ENCODE data around the gene JAZF1.

JAZF1 gene

DNA sequence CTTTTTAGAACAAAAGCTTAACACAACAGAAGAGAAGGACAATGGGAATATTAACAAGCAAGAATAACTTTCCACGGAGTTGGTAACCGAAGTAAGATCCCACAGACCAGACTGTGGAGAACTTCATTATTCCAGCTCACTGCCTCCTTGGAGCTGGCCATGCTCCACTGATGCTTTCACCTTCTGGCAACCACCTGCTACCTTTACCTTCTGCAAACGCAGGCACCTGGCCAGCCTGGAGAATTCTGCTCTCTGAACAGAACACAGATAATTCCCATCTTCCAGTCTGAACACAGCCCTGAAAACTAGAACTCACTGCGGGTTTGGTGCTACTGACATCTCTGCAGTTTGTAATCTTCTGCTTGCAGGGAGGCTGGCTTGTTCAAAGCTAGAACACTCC lies 66.5 kb downstream of the JAZF1 start:
- DNase-seq (ENCODE audit: low read depth): no peak
- no peak overlapping the region for H3K4me3 ChIP-seq (replicated peaks; ENCODE audit: low read depth, low read length)
- TF ChIP-seq, protein P1, sequence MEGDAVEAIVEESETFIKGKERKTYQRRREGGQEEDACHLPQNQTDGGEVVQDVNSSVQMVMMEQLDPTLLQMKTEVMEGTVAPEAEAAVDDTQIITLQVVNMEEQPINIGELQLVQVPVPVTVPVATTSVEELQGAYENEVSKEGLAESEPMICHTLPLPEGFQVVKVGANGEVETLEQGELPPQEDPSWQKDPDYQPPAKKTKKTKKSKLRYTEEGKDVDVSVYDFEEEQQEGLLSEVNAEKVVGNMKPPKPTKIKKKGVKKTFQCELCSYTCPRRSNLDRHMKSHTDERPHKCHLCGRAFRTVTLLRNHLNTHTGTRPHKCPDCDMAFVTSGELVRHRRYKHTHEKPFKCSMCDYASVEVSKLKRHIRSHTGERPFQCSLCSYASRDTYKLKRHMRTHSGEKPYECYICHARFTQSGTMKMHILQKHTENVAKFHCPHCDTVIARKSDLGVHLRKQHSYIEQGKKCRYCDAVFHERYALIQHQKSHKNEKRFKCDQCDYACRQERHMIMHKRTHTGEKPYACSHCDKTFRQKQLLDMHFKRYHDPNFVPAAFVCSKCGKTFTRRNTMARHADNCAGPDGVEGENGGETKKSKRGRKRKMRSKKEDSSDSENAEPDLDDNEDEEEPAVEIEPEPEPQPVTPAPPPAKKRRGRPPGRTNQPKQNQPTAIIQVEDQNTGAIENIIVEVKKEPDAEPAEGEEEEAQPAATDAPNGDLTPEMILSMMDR (IDR thresholded peaks at IDR 0.05; ENCODE audit: low read length, missing control alignments): no peak

DNA sequence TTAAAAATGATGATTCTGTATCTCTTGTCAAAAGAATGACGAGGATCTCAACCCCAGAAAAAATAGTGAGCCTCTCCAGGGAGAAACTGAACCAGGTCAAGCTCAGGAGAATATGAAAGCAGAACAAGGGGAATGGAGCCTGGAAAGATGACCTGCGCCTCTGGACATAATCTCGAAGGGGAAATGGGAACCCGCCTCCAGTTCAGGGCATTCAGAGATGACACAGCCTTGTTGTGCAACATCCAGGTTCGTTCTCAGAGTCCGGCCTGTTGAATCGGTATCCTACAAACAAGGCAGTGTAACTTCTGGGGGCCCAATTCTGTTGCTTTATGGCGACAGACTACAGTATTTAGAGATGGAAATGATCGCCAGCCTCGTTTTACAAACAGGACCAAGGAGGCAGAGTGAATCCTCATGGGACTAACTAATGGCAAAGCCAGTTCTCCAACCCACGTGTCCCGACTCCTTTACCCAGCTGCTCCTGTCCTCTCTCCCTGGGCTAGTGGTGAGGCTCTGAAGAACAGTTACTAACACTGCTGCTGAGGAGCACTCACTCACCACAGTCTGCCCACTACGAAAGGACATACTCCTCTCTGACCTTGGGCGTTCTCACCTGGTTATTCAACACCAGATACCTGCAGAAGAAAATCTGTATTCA lies 67.6 kb downstream of the JAZF1 start:
- DNase-seq (ENCODE audit: low read depth): peak; percentile 71
- TF ChIP-seq, protein P1 (IDR thresholded peaks at IDR 0.05; ENCODE audit: low read length, missing control alignments): no peak
- no peak overlapping the region for H3K4me3 ChIP-seq (replicated peaks; ENCODE audit: low read depth, low read length)

DNA sequence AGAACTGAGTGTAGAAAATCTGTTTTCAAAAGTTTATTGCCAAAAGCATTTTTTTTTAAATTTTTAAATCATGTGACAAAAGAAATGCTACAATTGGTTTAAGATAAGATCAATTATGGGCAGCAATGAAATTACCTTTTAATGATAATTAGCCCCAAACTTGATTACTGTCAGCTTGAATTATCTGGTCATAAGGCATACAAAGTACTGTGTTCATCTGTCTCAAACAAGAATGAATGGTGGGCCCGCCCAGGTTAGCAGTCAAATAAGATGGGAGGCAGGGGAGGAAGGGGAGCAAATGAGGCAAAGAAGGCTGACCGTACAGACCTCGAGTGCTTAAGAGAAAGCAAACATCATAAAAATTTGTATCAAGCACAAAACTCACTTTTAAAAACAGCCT lies 68.1 kb downstream of the JAZF1 start:
- no peak overlapping the region for H3K4me3 ChIP-seq (replicated peaks; ENCODE audit: low read depth, low read length)
- TF ChIP-seq, protein P1 (IDR thresholded peaks at IDR 0.05; ENCODE audit: low read length, missing control alignments): no peak
- DNase-seq (ENCODE audit: low read depth): no peak

DNA sequence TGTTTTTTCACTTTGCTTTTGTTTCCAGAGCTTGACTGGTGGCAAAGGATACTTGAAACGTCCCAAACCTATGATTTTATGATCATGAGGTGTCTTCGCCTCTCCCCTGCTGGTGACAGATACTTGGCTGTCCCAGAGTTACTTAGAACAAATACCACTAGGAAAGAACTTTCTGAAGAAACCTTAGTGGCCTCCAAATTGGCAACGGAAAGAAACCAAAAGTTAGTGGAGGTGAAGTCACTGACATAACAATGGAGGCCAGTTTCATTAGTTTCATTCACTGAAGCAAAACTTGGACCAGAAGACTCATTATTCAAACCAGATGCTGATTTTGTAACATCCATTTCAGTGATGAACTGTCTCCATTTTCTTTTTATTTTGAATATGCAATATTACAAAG lies 68.6 kb downstream of the JAZF1 start:
- DNase-seq (ENCODE audit: low read depth): peak; percentile 13

DNA sequence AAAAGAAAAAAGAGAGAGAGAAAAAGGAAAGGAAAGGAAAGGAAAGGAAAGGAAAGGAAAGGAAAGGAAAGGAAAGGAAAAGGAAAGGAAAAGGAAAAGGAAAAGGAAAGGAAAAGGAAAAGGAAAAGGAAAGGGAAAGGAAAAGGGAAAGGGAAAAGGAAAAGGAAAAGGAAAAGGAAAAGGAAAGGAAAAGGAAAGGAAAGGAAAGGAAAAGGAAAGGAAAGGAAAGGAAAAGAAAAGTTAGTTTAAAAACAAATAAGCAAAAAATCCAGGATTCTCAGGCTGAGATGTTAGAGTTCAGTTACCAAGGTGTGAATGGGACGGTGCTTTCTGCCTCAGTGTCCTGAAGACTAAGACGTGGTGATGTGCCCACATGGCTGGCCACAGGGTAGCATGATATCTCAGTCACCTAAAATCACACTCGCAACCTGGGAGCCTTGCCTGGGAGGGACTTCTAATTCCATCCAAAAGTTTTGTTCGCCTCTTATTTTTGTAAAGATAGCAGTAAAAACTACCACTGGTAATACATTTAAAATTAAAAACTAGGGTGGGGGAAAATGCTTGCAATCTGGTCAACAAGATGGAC lies 70.1 kb downstream of the JAZF1 start:
- TF ChIP-seq, protein P1 (IDR thresholded peaks at IDR 0.05; ENCODE audit: low read length, missing control alignments): no peak
- DNase-seq (ENCODE audit: low read depth): no peak

More for the DNA sequence above, 68.6 kb downstream of the JAZF1 start:
- H3K4me3 ChIP-seq (replicated peaks; ENCODE audit: low read depth, low read length): no peak overlapping the region
- TF ChIP-seq, protein P1 (IDR thresholded peaks at IDR 0.05; ENCODE audit: low read length, missing control alignments): no peak

DNA sequence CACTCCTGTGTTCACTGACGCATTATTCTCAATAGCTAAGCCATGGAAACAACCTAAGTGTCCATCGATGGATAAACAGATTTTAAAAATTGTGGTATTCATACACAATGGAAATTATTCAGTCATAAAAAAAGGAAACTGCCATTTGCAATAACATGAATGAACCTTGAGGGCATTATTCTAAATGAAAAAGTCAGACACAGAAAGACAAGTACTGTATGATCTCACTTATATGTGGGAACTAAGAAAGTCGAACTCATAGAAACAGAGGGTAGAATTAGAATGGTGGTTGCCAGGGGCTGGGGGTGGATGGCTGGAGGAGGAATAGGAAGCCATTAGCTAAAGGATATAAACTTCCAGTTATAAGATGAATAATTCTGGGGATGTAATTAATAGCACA lies 71.8 kb downstream of the JAZF1 start:
- no peak for DNase-seq (ENCODE audit: low read depth)
- TF ChIP-seq, protein P1 (IDR thresholded peaks at IDR 0.05; ENCODE audit: low read length, missing control alignments): no peak

More for the DNA sequence above, 70.1 kb downstream of the JAZF1 start:
- H3K4me3 ChIP-seq (replicated peaks; ENCODE audit: low read depth, low read length): no peak overlapping the region

DNA sequence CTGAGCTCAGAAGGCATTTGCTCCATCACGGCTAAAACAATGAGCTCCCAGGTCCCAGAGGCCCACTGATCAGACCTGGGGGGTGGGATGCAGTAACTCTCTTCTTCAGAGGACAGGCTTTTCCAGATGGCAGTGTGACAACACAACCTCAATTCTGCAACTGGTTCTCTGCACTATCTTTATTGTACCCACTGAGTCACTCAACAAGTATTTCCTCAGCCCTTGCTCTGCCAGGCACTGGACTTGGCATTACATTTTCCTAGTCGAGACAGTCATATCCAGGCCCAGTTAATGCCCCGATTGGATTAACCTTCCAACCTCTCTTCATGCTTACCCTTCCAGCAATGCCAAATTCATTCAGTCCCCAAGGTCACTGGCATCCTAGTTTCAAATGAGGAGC lies 72.6 kb downstream of the JAZF1 start:
- TF ChIP-seq, protein P1 (IDR thresholded peaks at IDR 0.05; ENCODE audit: low read length, missing control alignments): no peak
- DNase-seq (ENCODE audit: low read depth): peak; percentile 42
- no peak overlapping the region for H3K4me3 ChIP-seq (replicated peaks; ENCODE audit: low read depth, low read length)

More for the DNA sequence above, 71.8 kb downstream of the JAZF1 start:
- H3K4me3 ChIP-seq (replicated peaks; ENCODE audit: low read depth, low read length): no peak overlapping the region
